GM10266 (cell line): ENCODE measurements around the gene LOC101059915.
"Not testable (repeated sequence)": the region's sequence is repeated elsewhere in the genome, so short reads cannot be mapped to it uniquely, and the experiment has no call there.

Experiments used
- DNase-seq: peaks from one replicate; pipeline ENCODE4 v3.0.0; 2012; ENCODE audit errors: extremely low spot score
- CTCF ChIP-seq: IDR thresholded peaks from 2 replicates; pipeline ENCODE4 v1.5.1; 2012; ENCODE audit warnings: mild to moderate bottlenecking, low read depth; ENCODE audit not compliant: control insufficient read depth, insufficient read depth; ENCODE audit errors: missing control alignments

Gene LOC101059915

GRCh38 chrX:71661919-71662318 is 5.4 kb upstream of the LOC101059915 start:
- TF ChIP-seq CTCF = no peak

GRCh38 chrX:71662654-71663053 is 4.7 kb upstream of the LOC101059915 start:
- DNase-seq = not testable (repeated sequence)

More at GRCh38 chrX:71661919-71662318, 5.4 kb upstream of the LOC101059915 start:
- no peak for DNase-seq

- not testable (repeated sequence) for DNase-seq
Observed at GRCh38 chrX:71663238-71663637, 4.1 kb upstream of the LOC101059915 start.

GRCh38 chrX:71664202-71664601 is 3.1 kb upstream of the LOC101059915 start:
- TF ChIP-seq CTCF = peak; percentile 25
- not testable (repeated sequence) for DNase-seq

GRCh38 chrX:71664889-71665491 is 2.4 kb upstream of the LOC101059915 start:
- DNase-seq = no peak
- no peak for TF ChIP-seq CTCF

GRCh38 chrX:71665747-71666146 is 1.6 kb upstream of the LOC101059915 start:
- DNase-seq = no peak
- no peak for TF ChIP-seq CTCF

GRCh38 chrX:71666240-71667223 is 814 bp upstream of the LOC101059915 start:
- no peak for TF ChIP-seq CTCF
- no peak for DNase-seq

GRCh38 chrX:71668248-71668595 is 876 bp downstream of the LOC101059915 start:
- no peak for TF ChIP-seq CTCF
- no peak for DNase-seq
